ENCODE data around the gene CSMD2. TPM values are rescaled to one million over a fixed set of nuclear protein-coding genes. Genes with fewer than 3 reads are reported as not detected.

Gene CSMD2
- total RNA-seq, 1 experiment from 2014 or later, result 13.2 TPM

GRCh38 chr1:33548319-33548718 is 616.7 kb downstream of the CSMD2 start (continued):
- TF ChIP-seq STAT6 (CRISPR knock-in tag; conservative IDR thresholded peaks at IDR 0.05; ENCODE audit: low read depth) (no peak), TP53 (CRISPR knock-in tag; IDR thresholded peaks at IDR 0.05) (no peak), SP1 (CRISPR knock-in tag; conservative IDR thresholded peaks at IDR 0.05) (no peak), FOXK1 (CRISPR knock-in tag; IDR thresholded peaks at IDR 0.05) (no peak), TEAD1 (CRISPR knock-in tag; IDR thresholded peaks at IDR 0.05) (no peak), SMAD4 (CRISPR knock-in tag; IDR thresholded peaks at IDR 0.05) (no peak), CTCF (IDR thresholded peaks at IDR 0.05) (no peak), JAZF1 (CRISPR knock-in tag; IDR thresholded peaks at IDR 0.05) (no peak)
- TF ChIP-seq, protein P1, sequence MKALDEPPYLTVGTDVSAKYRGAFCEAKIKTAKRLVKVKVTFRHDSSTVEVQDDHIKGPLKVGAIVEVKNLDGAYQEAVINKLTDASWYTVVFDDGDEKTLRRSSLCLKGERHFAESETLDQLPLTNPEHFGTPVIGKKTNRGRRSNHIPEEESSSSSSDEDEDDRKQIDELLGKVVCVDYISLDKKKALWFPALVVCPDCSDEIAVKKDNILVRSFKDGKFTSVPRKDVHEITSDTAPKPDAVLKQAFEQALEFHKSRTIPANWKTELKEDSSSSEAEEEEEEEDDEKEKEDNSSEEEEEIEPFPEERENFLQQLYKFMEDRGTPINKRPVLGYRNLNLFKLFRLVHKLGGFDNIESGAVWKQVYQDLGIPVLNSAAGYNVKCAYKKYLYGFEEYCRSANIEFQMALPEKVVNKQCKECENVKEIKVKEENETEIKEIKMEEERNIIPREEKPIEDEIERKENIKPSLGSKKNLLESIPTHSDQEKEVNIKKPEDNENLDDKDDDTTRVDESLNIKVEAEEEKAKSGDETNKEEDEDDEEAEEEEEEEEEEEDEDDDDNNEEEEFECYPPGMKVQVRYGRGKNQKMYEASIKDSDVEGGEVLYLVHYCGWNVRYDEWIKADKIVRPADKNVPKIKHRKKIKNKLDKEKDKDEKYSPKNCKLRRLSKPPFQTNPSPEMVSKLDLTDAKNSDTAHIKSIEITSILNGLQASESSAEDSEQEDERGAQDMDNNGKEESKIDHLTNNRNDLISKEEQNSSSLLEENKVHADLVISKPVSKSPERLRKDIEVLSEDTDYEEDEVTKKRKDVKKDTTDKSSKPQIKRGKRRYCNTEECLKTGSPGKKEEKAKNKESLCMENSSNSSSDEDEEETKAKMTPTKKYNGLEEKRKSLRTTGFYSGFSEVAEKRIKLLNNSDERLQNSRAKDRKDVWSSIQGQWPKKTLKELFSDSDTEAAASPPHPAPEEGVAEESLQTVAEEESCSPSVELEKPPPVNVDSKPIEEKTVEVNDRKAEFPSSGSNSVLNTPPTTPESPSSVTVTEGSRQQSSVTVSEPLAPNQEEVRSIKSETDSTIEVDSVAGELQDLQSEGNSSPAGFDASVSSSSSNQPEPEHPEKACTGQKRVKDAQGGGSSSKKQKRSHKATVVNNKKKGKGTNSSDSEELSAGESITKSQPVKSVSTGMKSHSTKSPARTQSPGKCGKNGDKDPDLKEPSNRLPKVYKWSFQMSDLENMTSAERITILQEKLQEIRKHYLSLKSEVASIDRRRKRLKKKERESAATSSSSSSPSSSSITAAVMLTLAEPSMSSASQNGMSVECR (CRISPR knock-in tag; IDR thresholded peaks at IDR 0.05; ENCODE audit: borderline replicate concordance), result no peak
- TF ChIP-seq, protein P2, sequence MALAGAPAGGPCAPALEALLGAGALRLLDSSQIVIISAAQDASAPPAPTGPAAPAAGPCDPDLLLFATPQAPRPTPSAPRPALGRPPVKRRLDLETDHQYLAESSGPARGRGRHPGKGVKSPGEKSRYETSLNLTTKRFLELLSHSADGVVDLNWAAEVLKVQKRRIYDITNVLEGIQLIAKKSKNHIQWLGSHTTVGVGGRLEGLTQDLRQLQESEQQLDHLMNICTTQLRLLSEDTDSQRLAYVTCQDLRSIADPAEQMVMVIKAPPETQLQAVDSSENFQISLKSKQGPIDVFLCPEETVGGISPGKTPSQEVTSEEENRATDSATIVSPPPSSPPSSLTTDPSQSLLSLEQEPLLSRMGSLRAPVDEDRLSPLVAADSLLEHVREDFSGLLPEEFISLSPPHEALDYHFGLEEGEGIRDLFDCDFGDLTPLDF (CRISPR knock-in tag; IDR thresholded peaks at IDR 0.05), result no peak
- TF ChIP-seq, protein P3, sequence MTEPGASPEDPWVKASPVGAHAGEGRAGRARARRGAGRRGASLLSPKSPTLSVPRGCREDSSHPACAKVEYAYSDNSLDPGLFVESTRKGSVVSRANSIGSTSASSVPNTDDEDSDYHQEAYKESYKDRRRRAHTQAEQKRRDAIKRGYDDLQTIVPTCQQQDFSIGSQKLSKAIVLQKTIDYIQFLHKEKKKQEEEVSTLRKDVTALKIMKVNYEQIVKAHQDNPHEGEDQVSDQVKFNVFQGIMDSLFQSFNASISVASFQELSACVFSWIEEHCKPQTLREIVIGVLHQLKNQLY (CRISPR knock-in tag; IDR thresholded peaks at IDR 0.05), result no peak

- Mint-ChIP-seq H3K4me3 (no peak overlapping the region), H3K4me1 (no peaks in the 10 kb centered on the region), H3K36me3 (peaks cover 60% of the 10 kb centered on the region), H3K27ac (no peak overlapping the region), H3K9me3 (peaks cover 41% of the 10 kb centered on the region), H3K27me3 (ENCODE audit: low read depth) (no peaks in the 10 kb centered on the region)
- ChIA-PET CTCF (no interaction called here), POLR2A (no interaction called here)
- ATAC-seq, result no peak
- TF ChIP-seq HMGA2 (CRISPR knock-in tag; IDR thresholded peaks at IDR 0.05) (no peak), SMAD3 (CRISPR knock-in tag; IDR thresholded peaks at IDR 0.05; ENCODE audit: borderline replicate concordance) (no peak)
- TF ChIP-seq, protein P4, sequence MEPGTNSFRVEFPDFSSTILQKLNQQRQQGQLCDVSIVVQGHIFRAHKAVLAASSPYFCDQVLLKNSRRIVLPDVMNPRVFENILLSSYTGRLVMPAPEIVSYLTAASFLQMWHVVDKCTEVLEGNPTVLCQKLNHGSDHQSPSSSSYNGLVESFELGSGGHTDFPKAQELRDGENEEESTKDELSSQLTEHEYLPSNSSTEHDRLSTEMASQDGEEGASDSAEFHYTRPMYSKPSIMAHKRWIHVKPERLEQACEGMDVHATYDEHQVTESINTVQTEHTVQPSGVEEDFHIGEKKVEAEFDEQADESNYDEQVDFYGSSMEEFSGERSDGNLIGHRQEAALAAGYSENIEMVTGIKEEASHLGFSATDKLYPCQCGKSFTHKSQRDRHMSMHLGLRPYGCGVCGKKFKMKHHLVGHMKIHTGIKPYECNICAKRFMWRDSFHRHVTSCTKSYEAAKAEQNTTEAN (CRISPR knock-in tag; IDR thresholded peaks at IDR 0.05), result no peak
- no peak for DNase-seq (ENCODE audit: low spot score)
Measured at GRCh38 chr1:33547576-33547975, 617.5 kb downstream of the CSMD2 start.

Measured in WTC11 (cell line).